ENCODE data around the gene PCDHGA1.
"Not testable (repeated sequence)": the region's sequence is repeated elsewhere in the genome, so short reads cannot be mapped to it uniquely, and the experiment has no call there.

Gene PCDHGA1

GRCh38 chr5:141330299-141331080 lies at the start of gene PCDHGA1:
PCDHGA1 (plus strand) TSS chr5:141330514.
- no peak for DNase-seq (ENCODE audit: low read depth, low spot score)

GRCh38 chr5:141298376-141298775 lies 31.9 kb upstream of the PCDHGA1 start:
- DNase-seq (ENCODE audit: low read depth, low spot score), result no peak

- DNase-seq (ENCODE audit: low read depth, low spot score), result no peak
Observed at GRCh38 chr5:141303756-141304155, 26.6 kb upstream of the PCDHGA1 start, which contains the start of gene SLC25A2. SLC25A2 (minus strand) TSS chr5:141304049; CDS start chr5:141303865, 184 bp downstream.

- no peak for DNase-seq (ENCODE audit: low read depth, low spot score)
Observed at GRCh38 chr5:141306630-141307029, 23.7 kb upstream of the PCDHGA1 start.

GRCh38 chr5:141313711-141314110 lies 16.6 kb upstream of the PCDHGA1 start:
- no peak for DNase-seq (ENCODE audit: low read depth, low spot score)

GRCh38 chr5:141316963-141317362 lies 13.4 kb upstream of the PCDHGA1 start:
- not testable (repeated sequence) for DNase-seq (ENCODE audit: low read depth, low spot score)

- DNase-seq (ENCODE audit: low read depth, low spot score), result no peak
Observed at GRCh38 chr5:141319202-141319601, 11.1 kb upstream of the PCDHGA1 start.

GRCh38 chr5:141319699-141320098 lies 10.6 kb upstream of the PCDHGA1 start:
- no peak for DNase-seq (ENCODE audit: low read depth, low spot score)

- DNase-seq (ENCODE audit: low read depth, low spot score), result peak; percentile 85
Observed at GRCh38 chr5:141320225-141321169, 9.8 kb upstream of the PCDHGA1 start, which contains the start of gene TAF7. TAF7 (minus strand) TSS chr5:141320784; CDS start chr5:141320044, 740 bp downstream.

GRCh38 chr5:141322261-141322660 lies 8.1 kb upstream of the PCDHGA1 start:
- DNase-seq (ENCODE audit: low read depth, low spot score), result no peak

- DNase-seq (ENCODE audit: low read depth, low spot score), result peak; percentile 34
Observed at GRCh38 chr5:141326088-141326854, 4.0 kb upstream of the PCDHGA1 start.

- DNase-seq (ENCODE audit: low read depth, low spot score), result no peak
Observed at GRCh38 chr5:141328231-141328630, 2.1 kb upstream of the PCDHGA1 start.

GRCh38 chr5:141332571-141332970 lies 2.3 kb downstream of the PCDHGA1 start:
- not testable (repeated sequence) for DNase-seq (ENCODE audit: low read depth, low spot score)

- DNase-seq (ENCODE audit: low read depth, low spot score), result no peak
Observed at GRCh38 chr5:141338538-141339306, 8.4 kb downstream of the PCDHGA1 start, which contains the start of gene PCDHGA2. PCDHGA2 (plus strand) TSS chr5:141338760.

GRCh38 chr5:141340781-141341354 lies 10.6 kb downstream of the PCDHGA1 start:
- not testable (repeated sequence) for DNase-seq (ENCODE audit: low read depth, low spot score)

GRCh38 chr5:141342773-141343172 lies 12.5 kb downstream of the PCDHGA1 start:
- no peak for DNase-seq (ENCODE audit: low read depth, low spot score)

GRCh38 chr5:141343242-141343952 lies 13.1 kb downstream of the PCDHGA1 start, which contains the start of gene PCDHGA3:
PCDHGA3 (plus strand) TSS chr5:141343829; CDS start chr5:141344034, 205 bp downstream.
- no peak for DNase-seq (ENCODE audit: low read depth, low spot score)

GRCh38 chr5:141343953-141344463 lies 13.7 kb downstream of the PCDHGA1 start:
- no peak for DNase-seq (ENCODE audit: low read depth, low spot score)

GRCh38 chr5:141345327-141345726 lies 15.0 kb downstream of the PCDHGA1 start:
- no peak for DNase-seq (ENCODE audit: low read depth, low spot score)
